AG10803 (cell line): ENCODE results near the gene TMA7.
A peak's percentile ranks its signal among the peaks of the same experiment; 100 is the strongest.

Experiments
- DNase-seq: peaks from one replicate; pipeline ENCODE4 v3.0.0; 2010; ENCODE audit warnings: low read depth
- H3K4me3 ChIP-seq: 2 replicates; pipeline ENCODE4 v1.5.1; 2011; ENCODE audit warnings: mild to moderate bottlenecking, low read length, control low read depth
- TF ChIP-seq, protein P1 (sequence below): conservative IDR thresholded peaks from 2 replicates; pipeline ENCODE4 v1.5.1; 2011; ENCODE audit warnings: mild to moderate bottlenecking, low read length, control low read depth, inconsistent platforms

TMA7 gene

DNA sequence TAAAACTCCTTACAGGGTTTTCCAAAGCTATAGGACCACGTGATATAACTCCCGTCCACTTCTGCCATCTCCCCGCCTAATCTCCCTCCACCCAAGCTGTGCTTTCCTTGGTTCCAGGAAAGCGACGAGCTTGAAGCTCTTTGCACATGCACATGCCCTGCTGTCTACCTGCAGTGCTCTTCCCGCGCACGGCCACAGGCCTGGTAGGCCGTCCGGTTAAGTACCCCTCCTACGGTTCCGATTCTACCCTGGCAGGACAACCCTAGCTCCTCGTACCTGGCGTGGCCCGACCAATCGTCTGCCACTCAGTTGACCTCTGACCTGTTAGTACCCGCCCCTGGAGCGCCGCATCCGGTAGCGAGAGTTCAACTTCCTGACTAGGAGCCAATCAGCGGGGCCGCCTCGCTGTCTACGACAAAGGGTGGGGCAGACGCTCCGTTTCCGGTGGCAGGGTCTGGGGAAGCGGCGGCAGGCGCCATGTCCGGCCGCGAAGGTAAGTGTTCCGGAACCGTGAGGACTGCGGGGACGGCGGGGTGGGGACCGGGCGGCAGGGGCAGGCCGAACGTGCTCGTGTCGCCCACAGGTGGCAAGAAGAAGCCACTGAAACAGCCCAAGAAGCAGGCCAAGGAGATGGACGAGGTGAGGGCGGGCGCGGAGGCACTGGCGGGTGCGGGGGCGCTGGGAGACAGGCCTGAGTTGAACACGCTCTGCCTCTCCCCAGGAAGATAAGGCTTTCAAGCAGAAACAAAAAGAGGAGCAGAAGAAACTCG lies at the start of gene TMA7, which contains the start of gene CCDC51:
TSS of gene TMA7 (plus strand) at position 438 of the 770 bp plus-strand sequence. CDS start at position 478, 40 bp downstream.
TSS of gene CCDC51 (minus strand) at position 300 of the 770 bp plus-strand sequence. CDS start 4,991 bp downstream, outside the sequence.
- TF ChIP-seq, protein P1, sequence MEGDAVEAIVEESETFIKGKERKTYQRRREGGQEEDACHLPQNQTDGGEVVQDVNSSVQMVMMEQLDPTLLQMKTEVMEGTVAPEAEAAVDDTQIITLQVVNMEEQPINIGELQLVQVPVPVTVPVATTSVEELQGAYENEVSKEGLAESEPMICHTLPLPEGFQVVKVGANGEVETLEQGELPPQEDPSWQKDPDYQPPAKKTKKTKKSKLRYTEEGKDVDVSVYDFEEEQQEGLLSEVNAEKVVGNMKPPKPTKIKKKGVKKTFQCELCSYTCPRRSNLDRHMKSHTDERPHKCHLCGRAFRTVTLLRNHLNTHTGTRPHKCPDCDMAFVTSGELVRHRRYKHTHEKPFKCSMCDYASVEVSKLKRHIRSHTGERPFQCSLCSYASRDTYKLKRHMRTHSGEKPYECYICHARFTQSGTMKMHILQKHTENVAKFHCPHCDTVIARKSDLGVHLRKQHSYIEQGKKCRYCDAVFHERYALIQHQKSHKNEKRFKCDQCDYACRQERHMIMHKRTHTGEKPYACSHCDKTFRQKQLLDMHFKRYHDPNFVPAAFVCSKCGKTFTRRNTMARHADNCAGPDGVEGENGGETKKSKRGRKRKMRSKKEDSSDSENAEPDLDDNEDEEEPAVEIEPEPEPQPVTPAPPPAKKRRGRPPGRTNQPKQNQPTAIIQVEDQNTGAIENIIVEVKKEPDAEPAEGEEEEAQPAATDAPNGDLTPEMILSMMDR: no peak
- peak; percentile 93 for DNase-seq
- peak within 1 kb of the TSS; percentile 99 for H3K4me3 ChIP-seq

DNA sequence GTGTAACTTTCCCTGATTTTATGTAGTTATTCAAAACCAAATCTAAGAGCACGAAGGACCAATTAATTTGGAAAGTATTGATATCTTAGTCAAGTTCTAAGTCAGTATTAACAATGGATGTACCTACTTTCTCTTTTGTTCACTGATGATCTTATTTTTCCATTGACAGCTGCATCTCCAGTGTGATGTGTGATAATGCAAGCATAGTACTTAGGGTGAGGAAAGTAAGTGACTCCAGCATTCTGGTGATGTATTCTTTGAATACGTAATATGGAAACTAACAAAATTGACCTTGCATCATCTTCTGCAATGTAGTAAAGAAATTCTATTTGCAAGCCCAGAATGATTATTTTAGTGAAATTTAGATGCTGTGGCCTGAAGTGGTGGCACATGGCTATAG lies 45.7 kb upstream of the TMA7 start:
- no peak overlapping the region for H3K4me3 ChIP-seq
- DNase-seq: no peak
- TF ChIP-seq, protein P1: no peak

DNA sequence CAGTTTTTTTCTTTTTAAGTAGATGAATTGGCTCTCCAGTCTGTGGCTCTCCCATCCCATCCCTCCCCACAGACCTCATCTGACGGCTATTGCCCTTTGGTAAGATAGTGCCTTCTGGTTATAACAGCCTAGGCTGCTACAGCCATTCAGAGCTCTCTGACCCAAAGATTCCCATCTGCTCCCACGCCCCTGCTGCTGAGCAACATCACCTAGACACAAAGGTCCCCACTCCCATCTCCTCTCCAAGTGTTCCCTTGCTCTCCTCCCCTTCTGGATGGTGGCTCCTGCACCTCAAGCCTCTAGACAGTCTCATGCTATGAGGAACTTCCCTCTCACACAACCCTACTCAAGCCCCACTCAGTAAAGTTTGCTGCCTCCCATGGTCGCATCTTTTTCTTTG lies 44.3 kb upstream of the TMA7 start:
- TF ChIP-seq, protein P1: no peak
- no peak for DNase-seq
- no peak overlapping the region for H3K4me3 ChIP-seq

DNA sequence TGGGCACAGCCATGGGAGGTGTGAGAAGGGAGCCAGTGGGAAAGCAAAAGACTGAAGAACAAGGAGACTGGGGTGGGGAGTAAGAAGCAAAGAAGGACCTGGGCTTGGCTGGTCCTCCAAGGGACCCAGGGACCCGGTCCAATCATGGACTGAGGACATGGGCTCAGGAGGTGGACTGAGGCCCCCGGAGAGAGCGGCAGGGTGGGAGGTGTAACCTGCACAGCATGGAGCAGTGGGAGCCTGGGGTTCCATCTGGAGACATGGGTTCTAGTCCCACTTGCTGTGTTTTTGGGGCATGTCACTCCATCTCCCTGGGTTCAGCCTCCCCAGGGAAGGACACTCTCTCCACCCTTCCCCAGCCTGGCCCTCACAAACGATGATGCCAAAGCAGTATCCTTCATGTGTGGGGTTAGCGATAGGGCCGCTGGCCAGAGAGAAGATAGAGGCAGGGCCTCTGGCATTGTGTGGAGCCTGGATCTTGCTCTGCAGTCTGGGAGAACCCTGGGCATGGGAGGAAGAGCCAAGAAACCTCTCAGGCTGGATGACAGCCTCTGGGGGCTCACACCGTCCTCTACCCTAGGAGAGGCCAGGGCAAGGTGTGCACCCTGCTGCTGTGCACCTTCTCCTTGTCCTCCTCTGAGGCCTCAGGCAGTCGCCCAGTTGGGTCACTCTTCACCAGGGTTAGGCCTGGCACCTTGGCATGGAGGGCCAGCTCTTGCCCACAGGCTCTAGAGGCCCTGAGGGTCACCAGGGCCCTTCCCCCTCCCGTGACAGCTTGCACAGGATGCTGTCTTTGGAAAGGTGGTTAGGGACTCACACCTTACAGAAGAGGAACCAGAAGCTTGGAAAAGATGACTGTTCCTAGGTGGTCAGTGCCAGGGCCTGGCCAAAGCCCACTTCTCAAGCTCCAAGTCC lies 42.0 kb upstream of the TMA7 start:
- no peak overlapping the region for H3K4me3 ChIP-seq
- TF ChIP-seq, protein P1: no peak
- no peak for DNase-seq

DNA sequence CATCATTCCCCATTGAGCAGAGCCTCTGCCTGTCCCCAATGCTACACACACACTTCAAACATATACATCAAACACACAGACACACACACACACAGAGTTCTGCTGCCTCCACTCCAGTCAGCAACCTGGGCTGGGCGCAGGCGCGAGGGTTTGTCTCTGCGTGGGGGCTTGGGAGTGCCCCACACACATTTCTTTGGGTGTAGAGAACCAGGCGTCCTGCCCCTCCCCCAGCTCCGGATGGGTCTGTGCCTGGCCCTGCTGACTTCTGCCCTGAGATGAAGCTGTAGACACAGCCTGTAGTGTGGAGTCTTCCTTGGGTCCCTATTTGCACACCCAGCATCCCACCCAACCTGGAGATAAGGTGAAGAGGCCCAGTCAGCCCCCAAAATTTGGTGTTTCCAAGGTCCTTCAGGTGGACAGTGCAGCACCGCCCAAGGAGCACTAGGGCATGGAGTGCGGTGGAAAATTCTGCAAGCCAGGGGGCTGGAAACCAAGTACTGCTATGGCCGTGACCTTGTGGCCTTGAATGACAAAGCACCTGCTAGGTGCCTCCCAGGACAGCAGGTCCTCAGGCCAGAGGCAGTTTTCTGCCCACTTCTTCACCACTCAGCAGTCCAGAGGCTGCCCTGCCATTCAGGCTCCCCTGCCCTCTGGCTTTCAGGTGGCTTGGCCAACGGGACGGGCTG lies 41.2 kb upstream of the TMA7 start:
- H3K4me3 ChIP-seq: no peak overlapping the region
- DNase-seq: no peak
- TF ChIP-seq, protein P1: no peak

DNA sequence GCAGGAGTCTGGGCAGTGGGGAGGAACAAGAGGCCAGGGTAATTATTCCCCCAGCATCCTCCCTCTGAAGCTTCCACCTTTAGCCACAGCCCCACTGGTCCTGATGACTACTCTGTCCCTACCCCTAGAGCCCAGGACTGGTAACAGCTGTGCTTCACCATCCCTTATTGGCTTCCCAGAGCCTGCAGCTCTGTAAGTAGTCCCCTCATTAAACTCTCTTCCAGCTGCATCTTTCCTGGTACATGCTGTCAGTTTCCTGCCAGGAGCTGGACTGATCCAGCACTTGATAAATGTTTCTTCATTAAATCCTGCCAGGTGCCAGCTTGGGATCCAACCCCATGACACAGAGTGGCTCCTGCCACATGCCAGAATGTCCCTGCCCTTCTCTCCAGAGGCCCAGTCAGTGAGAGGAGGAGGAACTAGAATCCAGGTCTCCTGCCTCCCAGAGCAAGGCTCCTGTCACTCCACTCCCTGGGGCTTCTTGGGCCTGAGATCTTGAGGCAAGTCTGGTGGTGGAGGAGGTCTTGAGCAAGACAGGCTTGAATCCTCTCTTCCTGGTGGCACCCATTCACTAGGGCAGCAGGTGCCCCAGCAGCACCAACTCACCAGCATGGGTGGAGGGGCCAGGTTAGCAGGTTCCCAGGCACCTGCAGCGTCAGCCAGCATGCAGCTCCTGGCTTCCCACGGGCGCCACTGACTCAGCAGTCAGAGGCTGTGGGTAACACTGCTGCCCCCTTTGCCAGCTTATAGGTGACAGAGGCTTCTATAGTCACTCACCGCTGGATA lies 40.5 kb upstream of the TMA7 start:
- no peak overlapping the region for H3K4me3 ChIP-seq
- TF ChIP-seq, protein P1: no peak
- DNase-seq: no peak
